GM12878 (cell line): Measurements from ENCODE around the gene HLA-G. TPM values are rescaled to one million over a fixed set of nuclear protein-coding genes. Genes with fewer than 3 reads are reported as not detected.
"Not testable (repeated sequence)": the region's sequence is repeated elsewhere in the genome, so short reads cannot be mapped to it uniquely, and the experiment has no call there.

ENCODE experiments used
- ATAC-seq: fragments of 200-7000 bp; cut with Tn5 transposase; 3 replicates; pipeline ENCODE4 v1.9.1; 2020; ENCODE audit warnings: mild to moderate bottlenecking, moderate library complexity
- BruUV-seq: library from RNA; stranded (reverse); fragments of 400-500 nt; replicated peaks from 2 replicates; lab custom pipeline; 2021; lab: Mats Ljungman, UMichigan
- CTCF ChIA-PET: fragments of 300-600 bp; sonication (Branson Sonifier 250); formaldehyde crosslinking; extraction: SDS; loops from one replicate; lab custom pipeline; 2021; ENCODE audit warnings: inconsistent platforms; lab: Yijun Ruan, JAX
- POLR2A ChIA-PET: fragments of 350-600 bp; formaldehyde crosslinking; extraction: SDS; loops from one replicate; lab custom pipeline; 2021; ENCODE audit warnings: inconsistent platforms; lab: Charles Lee
- RAD21 ChIA-PET: fragments of 300-600 bp; sonication (Branson Sonifier 250); formaldehyde crosslinking; loops from one replicate; lab custom pipeline; 2023; ENCODE audit warnings: antibody characterized with exemption; ENCODE audit not compliant: unreplicated experiment; lab: Charles Lee
- SMC1A ChIA-PET: fragments of 300-600 bp; sonication (Branson Sonifier 250); formaldehyde crosslinking; loops from one replicate; lab custom pipeline; 2023; ENCODE audit not compliant: unreplicated experiment, uncharacterized antibody; lab: Charles Lee
- DNase-seq: peaks from one replicate; pipeline ENCODE4 v3.0.0-alpha.2; 2011; ENCODE audit warnings: low read depth, low spot score
- FAIRE-seq: peaks from 3 replicates; lab custom pipeline; 2011; peaks lifted over from hg19 to GRCh38; lab: Jason Lieb, UNC
- H2AFZ ChIP-seq: 2 replicates; pipeline ENCODE4 v1.6.0; 2011; ENCODE audit warnings: low read depth, low read length, control low read depth; ENCODE audit not compliant: control insufficient read depth
- H3K27ac ChIP-seq: 2 replicates; pipeline ENCODE4 v1.5.1; 2011; ENCODE audit warnings: control low read depth; ENCODE audit not compliant: control insufficient read depth, insufficient read depth
- H3K27me3 ChIP-seq, 2 experiments: replicated peaks in 1 of 2; 2 replicates each; pipeline versions ENCODE4 v1.6.0 to v1.6.1; 2011; ENCODE audit warnings: low read length in 1 of 2; ENCODE audit not compliant: control insufficient read depth in 2 of 2, insufficient read depth in 2 of 2
- H3K36me3 ChIP-seq, 2 experiments: 2 replicates each; pipeline ENCODE4 v1.5.1; 2011; ENCODE audit warnings: low read length in 1 of 2; ENCODE audit not compliant: control insufficient read depth in 2 of 2, insufficient read depth in 2 of 2
- H3K4me1 ChIP-seq: 2 replicates; pipeline ENCODE4 v1.6.1; 2011; ENCODE audit warnings: mild to moderate bottlenecking, low read length, moderate library complexity, mixed read lengths; ENCODE audit not compliant: control insufficient read depth, insufficient read depth
- H3K4me2 ChIP-seq: 2 replicates; pipeline ENCODE4 v1.6.0; 2011; ENCODE audit warnings: control low read depth; ENCODE audit not compliant: control insufficient read depth, insufficient read depth
- H3K4me3 ChIP-seq: fragments of 200-600 bp; sonication (generic); 2 replicates; pipeline ENCODE4 v1.5.1; 2016
- H3K79me2 ChIP-seq: 2 replicates; pipeline ENCODE4 v1.6.0; 2011; ENCODE audit warnings: low read length; ENCODE audit not compliant: control insufficient read depth, insufficient read depth
- H3K9ac ChIP-seq: 2 replicates; pipeline ENCODE4 v1.8.0; 2011; ENCODE audit warnings: low read length, control low read depth, mixed read lengths; ENCODE audit not compliant: control insufficient read depth, insufficient read depth
- H3K9me3 ChIP-seq: replicated peaks from 3 replicates; pipeline ENCODE4 v1.5.1; 2011; ENCODE audit warnings: mild to moderate bottlenecking, low read length; ENCODE audit not compliant: control insufficient read depth, insufficient read depth
- H4K20me1 ChIP-seq: 2 replicates; pipeline ENCODE4 v1.6.0; 2011; ENCODE audit not compliant: control insufficient read depth, insufficient read depth
- BRCA1 ChIP-seq: IDR thresholded peaks from 2 replicates; pipeline ENCODE4 v1.6.1; 2011; ENCODE audit warnings: low read depth, low read length, improper control_type of control experiment
- HDGF ChIP-seq: fragments of 450-650 bp; IDR thresholded peaks from 2 replicates; pipeline ENCODE4 v1.6.1; 2016; ENCODE audit warnings: antibody characterized with exemption
- IKZF1 ChIP-seq: fragments of 450-650 bp; conservative IDR thresholded peaks from 2 replicates; pipeline ENCODE4 v1.6.1; 2017; ENCODE audit warnings: antibody characterized with exemption, mild to moderate bottlenecking
- POLR2AphosphoS5 ChIP-seq: IDR thresholded peaks from 2 replicates; pipeline ENCODE4 v1.6.1; 2011; ENCODE audit warnings: mild to moderate bottlenecking, low read length, inconsistent platforms
- POU2F2 ChIP-seq: IDR thresholded peaks from 3 replicates; pipeline ENCODE4 v1.6.1; 2011; ENCODE audit warnings: low read depth, mild to moderate bottlenecking, low read length, borderline replicate concordance
- RELA ChIP-seq: fragments of 450-650 bp; IDR thresholded peaks from 2 replicates; pipeline ENCODE4 v1.8.0; 2014; ENCODE audit warnings: borderline replicate concordance; ENCODE audit not compliant: partially characterized antibody
- SP1 ChIP-seq: IDR thresholded peaks from one replicate; pipeline ENCODE4 v1.6.1; 2011; ENCODE audit warnings: low read depth, low read length
- ZNF384 ChIP-seq: IDR thresholded peaks from 2 replicates; pipeline ENCODE4 v1.6.1; 2012; ENCODE audit warnings: low read depth, mild to moderate bottlenecking, low read length, improper control_type of control experiment, borderline replicate concordance
- WGBS: methylation state at CpG from one replicate; pipeline ENCODE4 v1.1.6; 2016; ENCODE audit warnings: low lambda C conversion rate; ENCODE audit not compliant: insufficient replicate concordance, insufficient coverage; ENCODE audit errors: missing lambda C conversion rate; 5-methylcytosine and 5-hydroxymethylcytosine counted together
- in situ Hi-C: fragments of 300-500 bp; cut with MboI; formaldehyde crosslinking; loops from 9 replicates; pipeline ENCODE4 v1.14.3; 2018; ENCODE audit warnings: mixed read lengths
- intact Hi-C: fragments of 100-400 bp; cut with micrococcal nuclease; formaldehyde crosslinking; loops from one replicate; pipeline ENCODE4 v1.14.2; 2022; ENCODE audit not compliant: unreplicated experiment
- polyA plus RNA-seq, 11 experiments: library from polyadenylated mRNA; depleted of rRNA in 4 of 11; unstranded in 6 of 11; stranded (reverse) in 5 of 11; fragments of >200 nt; fragmentation: Nextera tagmentation in 4 of 11; fragmentation: Illumina TruSeq in 1 of 11; extraction: Ambion mirVana in 4 of 11; extraction: Trizol in 1 of 11; gene quantifications; 1 replicate in 1 of 11; 2 replicates in 10 of 11; pipeline versions ENCODE4 v1.2.1 to v1.2.3, GENCODE V29; 2011 to 2016; ENCODE audit warnings: inconsistent platforms in 2 of 11, missing spikeins in 2 of 11, low read depth in 1 of 11
- small RNA-seq: library from RNA; depleted of rRNA; stranded (forward); fragments of <200 nt; gene quantifications from one replicate; pipeline ENCODE3, GENCODE V24; 2014
- total RNA-seq, 4 experiments: library from RNA; depleted of rRNA in 3 of 4; stranded (reverse); fragments of >200 nt in 3 of 4; fragmentation: Illumina TruSeq in 1 of 4; extraction: Trizol in 1 of 4; gene quantifications; 2 replicates each; pipeline versions ENCODE4 v1.2.1 to v1.2.3, GENCODE V29; 2013 to 2021

Gene HLA-G
- total and polyA plus RNA-seq, 10 of the 15 experiments (the other 5 are each of a cell fraction or from before 2014, with no cell fraction given): 0.10 to 2.9 (median 1.3) TPM; not detected in 5

DNA sequence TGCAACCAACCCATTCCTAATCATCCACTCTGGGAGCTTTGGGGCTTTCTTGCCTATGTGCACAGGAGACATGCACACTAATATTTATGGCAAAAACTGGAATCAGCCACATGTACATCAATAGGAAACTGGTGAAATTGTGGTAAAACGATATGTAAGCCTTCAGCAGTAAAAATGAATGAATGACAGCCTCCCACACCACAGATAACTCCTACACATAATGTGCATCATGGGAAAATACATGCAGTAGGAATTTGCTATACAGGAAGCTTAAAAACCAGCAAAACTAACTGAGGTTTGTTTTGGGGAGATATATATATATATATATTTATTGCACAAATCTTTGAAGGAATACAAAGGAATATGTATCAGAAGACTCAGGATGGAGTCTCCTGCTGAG, 47.6 kb downstream of the HLA-G start:
- in situ Hi-C loops: no loop called here
- no peaks in the 10 kb centered on the region for H3K9me3 ChIP-seq
- no peak for FAIRE-seq
- H3K27ac ChIP-seq: no peak overlapping the region
- no peaks in the 10 kb centered on the region for H3K27me3 ChIP-seq
- no TSS peak for BruUV-seq
- no peak overlapping the region for H3K4me2 ChIP-seq
- POLR2A ChIA-PET: no interaction called here
- no peaks in the 10 kb centered on the region for H4K20me1 ChIP-seq
- WGBS: 58% methylated on average over 1 of the region's 1 CpG
- no peaks in the 10 kb centered on the region for H3K4me1 ChIP-seq
- SMC1A ChIA-PET: no interaction called here
- H3K4me3 ChIP-seq: no peak overlapping the region
- intact Hi-C loops: no loop called here
- H3K9ac ChIP-seq: no peak overlapping the region
- DNase-seq: no peak
- no peaks in the 10 kb centered on the region for H3K79me2 ChIP-seq
- ATAC-seq: no peak
- no peak overlapping the region for H2AFZ ChIP-seq
- TF ChIP-seq BRCA1: no peak
- no peak for TF ChIP-seq ZNF384
- TF ChIP-seq RELA: no peak
- TF ChIP-seq HDGF: no peak
- no peak for TF ChIP-seq POLR2AphosphoS5
- no peak for TF ChIP-seq POU2F2
- TF ChIP-seq IKZF1: no peak
- no peak for TF ChIP-seq SP1
- RAD21 ChIA-PET: interaction anchor here (1.1 kb wide), 1 partner anchor 93 kb away, joined by 3 read pairs; no protein-coding TSS in a partner anchor
- CTCF ChIA-PET: interaction anchor here (0.6 kb wide), 1 partner anchor 700 kb away, joined by 3 read pairs; no protein-coding TSS in a partner anchor
- H3K36me3 ChIP-seq: no peaks in the 10 kb centered on the region

DNA sequence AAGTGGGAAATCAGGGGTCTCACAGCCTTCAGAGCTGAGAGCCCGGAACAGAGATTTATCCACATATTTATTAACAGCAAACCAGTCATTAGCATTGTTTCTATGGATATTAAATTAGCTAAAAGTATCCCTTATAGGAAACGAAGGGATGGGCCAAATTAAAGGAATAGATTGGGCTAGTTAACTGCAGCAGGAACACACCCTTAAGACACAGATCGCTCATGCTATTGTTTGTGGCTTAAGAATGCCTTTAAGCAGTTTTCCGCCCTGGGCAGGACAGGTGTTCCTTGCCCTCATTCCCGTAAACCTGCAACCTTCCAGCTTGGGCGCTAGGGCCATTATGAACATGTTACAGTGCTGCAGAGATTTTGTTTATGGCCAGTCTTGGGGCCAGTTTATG, 48.1 kb downstream of the HLA-G start:
- H3K27me3 ChIP-seq, H3K4me2 ChIP-seq, H3K4me1 ChIP-seq, BruUV-seq, H3K27ac ChIP-seq, ATAC-seq, H3K36me3 ChIP-seq, H3K9ac ChIP-seq, in situ Hi-C loops, H3K9me3 ChIP-seq, H4K20me1 ChIP-seq, H3K79me2 ChIP-seq, DNase-seq, intact Hi-C loops, SMC1A ChIA-PET, POLR2A ChIA-PET, H3K4me3 ChIP-seq, FAIRE-seq, H2AFZ ChIP-seq: not testable (repeated sequence)
- ChIA-PET RAD21 (interaction anchor here (1.1 kb wide), 1 partner anchor 92 kb away, joined by 3 read pairs; no protein-coding TSS in a partner anchor), CTCF (interaction anchor here (0.6 kb wide), 1 partner anchor 699 kb away, joined by 3 read pairs; no protein-coding TSS in a partner anchor)
- 56% methylated on average over 3 of the region's 6 CpGs for WGBS

Small RNA genes within 50 kb of the gene (small RNA-seq; reads per million reads assigned to genes)
- gene MICG: not detected

Other genes starting within 250 kb of the HLA-G start
Only the 7 nearest of the 9 such genes appear.
- 0.76 and 1.6 TPM in 2 replicates for gene GABBR1, start 194.6 kb upstream of the HLA-G start, total RNA-seq (2014; rRNA removed)
- gene GABBR1, start 194.6 kb upstream of the HLA-G start, total RNA-seq (2014; rRNA removed; fragmentation: Illumina TruSeq; extraction: Trizol): 1.2 and 1.7 TPM in 2 replicates
- gene GABBR1, start 194.6 kb upstream of the HLA-G start, total RNA-seq (2021): 5.2 and 5.3 TPM in 2 replicates
- 0.27 and 0.90 TPM in 2 replicates for gene GABBR1, start 194.6 kb upstream of the HLA-G start, polyA plus RNA-seq (2011; rRNA removed)
- gene GABBR1, start 194.6 kb upstream of the HLA-G start, polyA plus RNA-seq (2014; fragmentation: Illumina TruSeq; extraction: Trizol): 3.9 and 4.2 TPM in 2 replicates
- under 1 TPM; 0.11 to 0.37 TPM for gene GABBR1, start 194.6 kb upstream of the HLA-G start, polyA plus RNA-seq (2014; fragmentation: Nextera tagmentation; extraction: Ambion mirVana)
- 4.7 and 5.6 TPM in 2 replicates for gene GABBR1, start 194.6 kb upstream of the HLA-G start, polyA plus RNA-seq (2014; rRNA removed)
- under 1 TPM; 0.50 to 0.86 TPM for gene GABBR1, start 194.6 kb upstream of the HLA-G start, polyA plus RNA-seq (2016; fragmentation: Nextera tagmentation; extraction: Ambion mirVana)
- gene MOG, start 170.7 kb upstream of the HLA-G start, total RNA-seq (2014; rRNA removed): not detected in 2 replicates
- gene MOG, start 170.7 kb upstream of the HLA-G start, total RNA-seq (2014; rRNA removed; fragmentation: Illumina TruSeq; extraction: Trizol): not detected in 2 replicates
- gene MOG, start 170.7 kb upstream of the HLA-G start, total RNA-seq (2021): not detected in 2 replicates
- gene MOG, start 170.7 kb upstream of the HLA-G start, polyA plus RNA-seq (2011; rRNA removed): not detected in 2 replicates
- 0.30 TPM in 1 of 2 replicates, not detected in the other for gene MOG, start 170.7 kb upstream of the HLA-G start, polyA plus RNA-seq (2014; fragmentation: Illumina TruSeq; extraction: Trizol)
- not detected for gene MOG, start 170.7 kb upstream of the HLA-G start, polyA plus RNA-seq (2014; fragmentation: Nextera tagmentation; extraction: Ambion mirVana)
- not detected in 2 replicates for gene MOG, start 170.7 kb upstream of the HLA-G start, polyA plus RNA-seq (2014; rRNA removed)
- not detected for gene MOG, start 170.7 kb upstream of the HLA-G start, polyA plus RNA-seq (2016; fragmentation: Nextera tagmentation; extraction: Ambion mirVana)
- gene ZFP57, start 146.7 kb upstream of the HLA-G start, total RNA-seq (2014; rRNA removed): not detected in 2 replicates
- gene ZFP57, start 146.7 kb upstream of the HLA-G start, total RNA-seq (2014; rRNA removed; fragmentation: Illumina TruSeq; extraction: Trizol): not detected in 2 replicates
- not detected in 2 replicates for gene ZFP57, start 146.7 kb upstream of the HLA-G start, total RNA-seq (2021)
- not detected in 2 replicates for gene ZFP57, start 146.7 kb upstream of the HLA-G start, polyA plus RNA-seq (2011; rRNA removed)
- not detected in 2 replicates for gene ZFP57, start 146.7 kb upstream of the HLA-G start, polyA plus RNA-seq (2014; fragmentation: Illumina TruSeq; extraction: Trizol)
- gene ZFP57, start 146.7 kb upstream of the HLA-G start, polyA plus RNA-seq (2014; fragmentation: Nextera tagmentation; extraction: Ambion mirVana): not detected
- gene ZFP57, start 146.7 kb upstream of the HLA-G start, polyA plus RNA-seq (2014; rRNA removed): not detected in 2 replicates
- gene ZFP57, start 146.7 kb upstream of the HLA-G start, polyA plus RNA-seq (2016; fragmentation: Nextera tagmentation; extraction: Ambion mirVana): not detected
- 310 and 335 TPM in 2 replicates for gene HLA-F, start 104.4 kb upstream of the HLA-G start, total RNA-seq (2014; rRNA removed)
- gene HLA-F, start 104.4 kb upstream of the HLA-G start, total RNA-seq (2014; rRNA removed; fragmentation: Illumina TruSeq; extraction: Trizol): 147 and 149 TPM in 2 replicates
- 302 and 313 TPM in 2 replicates for gene HLA-F, start 104.4 kb upstream of the HLA-G start, total RNA-seq (2021)
- 174 and 276 TPM in 2 replicates for gene HLA-F, start 104.4 kb upstream of the HLA-G start, polyA plus RNA-seq (2011; rRNA removed)
- 29.4 and 87.6 TPM in 2 replicates for gene HLA-F, start 104.4 kb upstream of the HLA-G start, polyA plus RNA-seq (2014; fragmentation: Illumina TruSeq; extraction: Trizol)
- 100 to 1,000 TPM in 1 of 2 experiments, 10 to 100 TPM in 1; 30.1 to 107 TPM for gene HLA-F, start 104.4 kb upstream of the HLA-G start, polyA plus RNA-seq (2014; fragmentation: Nextera tagmentation; extraction: Ambion mirVana)
- gene HLA-F, start 104.4 kb upstream of the HLA-G start, polyA plus RNA-seq (2014; rRNA removed): 342 and 354 TPM in 2 replicates
- 100 to 1,000 TPM; 120 to 143 TPM for gene HLA-F, start 104.4 kb upstream of the HLA-G start, polyA plus RNA-seq (2016; fragmentation: Nextera tagmentation; extraction: Ambion mirVana)
- gene HLA-A, start 114.7 kb downstream of the HLA-G start, total RNA-seq (2014; rRNA removed): 1,155 and 1,166 TPM in 2 replicates
- gene HLA-A, start 114.7 kb downstream of the HLA-G start, total RNA-seq (2014; rRNA removed; fragmentation: Illumina TruSeq; extraction: Trizol): 455 and 468 TPM in 2 replicates
- 928 and 1,003 TPM in 2 replicates for gene HLA-A, start 114.7 kb downstream of the HLA-G start, total RNA-seq (2021)
- 490 and 959 TPM in 2 replicates for gene HLA-A, start 114.7 kb downstream of the HLA-G start, polyA plus RNA-seq (2011; rRNA removed)
- 255 and 382 TPM in 2 replicates for gene HLA-A, start 114.7 kb downstream of the HLA-G start, polyA plus RNA-seq (2014; fragmentation: Illumina TruSeq; extraction: Trizol)
- 100 to 1,000 TPM; 129 to 329 TPM for gene HLA-A, start 114.7 kb downstream of the HLA-G start, polyA plus RNA-seq (2014; fragmentation: Nextera tagmentation; extraction: Ambion mirVana)
- gene HLA-A, start 114.7 kb downstream of the HLA-G start, polyA plus RNA-seq (2014; rRNA removed): 1,078 and 1,263 TPM in 2 replicates
- 100 to 1,000 TPM; 699 to 799 TPM for gene HLA-A, start 114.7 kb downstream of the HLA-G start, polyA plus RNA-seq (2016; fragmentation: Nextera tagmentation; extraction: Ambion mirVana)
- gene POLR1H, start 233.4 kb downstream of the HLA-G start, total RNA-seq (2014; rRNA removed): 61.9 and 66.5 TPM in 2 replicates
- 62.7 and 63.0 TPM in 2 replicates for gene POLR1H, start 233.4 kb downstream of the HLA-G start, total RNA-seq (2014; rRNA removed; fragmentation: Illumina TruSeq; extraction: Trizol)
- 47.4 and 50.6 TPM in 2 replicates for gene POLR1H, start 233.4 kb downstream of the HLA-G start, total RNA-seq (2021)
- 60.5 and 88.9 TPM in 2 replicates for gene POLR1H, start 233.4 kb downstream of the HLA-G start, polyA plus RNA-seq (2011; rRNA removed)
- gene POLR1H, start 233.4 kb downstream of the HLA-G start, polyA plus RNA-seq (2014; fragmentation: Illumina TruSeq; extraction: Trizol): 30.7 and 54.0 TPM in 2 replicates
- gene POLR1H, start 233.4 kb downstream of the HLA-G start, polyA plus RNA-seq (2014; fragmentation: Nextera tagmentation; extraction: Ambion mirVana): 100 to 1,000 TPM; 154 to 160 TPM
- 59.9 and 67.5 TPM in 2 replicates for gene POLR1H, start 233.4 kb downstream of the HLA-G start, polyA plus RNA-seq (2014; rRNA removed)
- gene POLR1H, start 233.4 kb downstream of the HLA-G start, polyA plus RNA-seq (2016; fragmentation: Nextera tagmentation; extraction: Ambion mirVana): 100 to 1,000 TPM in 1 of 2 experiments, 10 to 100 TPM in 1; 99.5 to 108 TPM
- 27.4 and 32.9 TPM in 2 replicates for gene PPP1R11, start 239.4 kb downstream of the HLA-G start, total RNA-seq (2014; rRNA removed)
- 24.3 and 27.8 TPM in 2 replicates for gene PPP1R11, start 239.4 kb downstream of the HLA-G start, total RNA-seq (2014; rRNA removed; fragmentation: Illumina TruSeq; extraction: Trizol)
- 28.7 and 28.8 TPM in 2 replicates for gene PPP1R11, start 239.4 kb downstream of the HLA-G start, total RNA-seq (2021)
- 48.0 and 56.1 TPM in 2 replicates for gene PPP1R11, start 239.4 kb downstream of the HLA-G start, polyA plus RNA-seq (2011; rRNA removed)
- gene PPP1R11, start 239.4 kb downstream of the HLA-G start, polyA plus RNA-seq (2014; fragmentation: Illumina TruSeq; extraction: Trizol): 48.9 and 54.3 TPM in 2 replicates
- gene PPP1R11, start 239.4 kb downstream of the HLA-G start, polyA plus RNA-seq (2014; fragmentation: Nextera tagmentation; extraction: Ambion mirVana): 10 to 100 TPM; 12.6 to 13.4 TPM
- 33.5 and 38.2 TPM in 2 replicates for gene PPP1R11, start 239.4 kb downstream of the HLA-G start, polyA plus RNA-seq (2014; rRNA removed)
- 10 to 100 TPM; 46.2 TPM for gene PPP1R11, start 239.4 kb downstream of the HLA-G start, polyA plus RNA-seq (2016; fragmentation: Nextera tagmentation; extraction: Ambion mirVana)